Placental pericyte (primary cell): ENCODE measurements around the gene RNF227. TPM values are rescaled to one million over a fixed set of nuclear protein-coding genes. Genes with fewer than 3 reads are reported as not detected.

Experiments
- small RNA-seq: library from RNA; depleted of rRNA; stranded (forward); fragments of <200 nt; gene quantifications from one replicate; pipeline ENCODE3, GENCODE V24; 2012; ENCODE audit warnings: low replicate concordance
- total RNA-seq: library from RNA; depleted of rRNA; stranded (reverse); fragments of >200 nt; gene quantifications from 2 replicates; pipeline ENCODE4 v1.2.3, GENCODE V29; 2012

RNF227 gene
- 1.1 and 6.2 TPM in 2 replicates for total RNA-seq

DNA sequence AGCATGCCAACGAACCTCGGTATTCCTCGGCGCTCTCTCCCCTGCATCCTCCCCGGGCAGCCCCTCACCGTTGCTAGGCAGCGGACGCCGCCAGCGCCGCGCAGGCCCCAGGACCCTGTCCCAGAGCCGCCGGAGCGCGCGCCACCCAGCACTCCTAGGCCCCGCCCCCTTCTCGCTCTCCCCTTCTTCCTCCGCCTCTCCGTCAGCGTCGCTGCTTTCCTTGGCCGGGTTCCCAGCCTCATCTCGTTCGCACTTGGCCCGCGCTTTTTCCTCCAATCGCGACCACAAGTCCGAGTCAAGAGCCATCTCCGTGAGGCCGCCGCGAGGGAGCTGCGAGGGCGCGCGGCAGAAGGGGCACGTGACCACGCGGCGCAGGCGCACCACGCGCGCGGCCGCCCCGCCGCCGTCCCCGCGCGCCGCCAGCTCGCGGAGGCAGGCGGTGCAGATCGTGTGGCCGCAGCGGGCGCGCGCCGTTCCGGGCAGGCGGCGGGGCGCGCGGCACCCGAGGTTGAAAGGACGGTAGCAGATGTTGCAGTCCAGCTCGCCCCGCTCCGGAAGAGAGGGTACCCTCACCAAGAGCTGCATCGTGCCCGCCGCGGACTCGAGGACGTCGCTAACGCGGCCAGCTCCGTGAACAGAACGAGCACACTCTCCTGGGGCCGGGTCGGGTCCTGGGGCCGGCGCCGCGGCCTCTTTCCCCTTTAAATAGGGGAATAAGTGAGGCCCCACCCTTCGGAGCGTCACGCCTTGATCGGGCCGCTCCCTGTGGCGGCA, at the start of gene RNF227:
Gene RNF227, minus strand, starts transcription at position 679 of the 774 bp plus-strand sequence. Its CDS starts 94 bp downstream, at position 585.

DNA sequence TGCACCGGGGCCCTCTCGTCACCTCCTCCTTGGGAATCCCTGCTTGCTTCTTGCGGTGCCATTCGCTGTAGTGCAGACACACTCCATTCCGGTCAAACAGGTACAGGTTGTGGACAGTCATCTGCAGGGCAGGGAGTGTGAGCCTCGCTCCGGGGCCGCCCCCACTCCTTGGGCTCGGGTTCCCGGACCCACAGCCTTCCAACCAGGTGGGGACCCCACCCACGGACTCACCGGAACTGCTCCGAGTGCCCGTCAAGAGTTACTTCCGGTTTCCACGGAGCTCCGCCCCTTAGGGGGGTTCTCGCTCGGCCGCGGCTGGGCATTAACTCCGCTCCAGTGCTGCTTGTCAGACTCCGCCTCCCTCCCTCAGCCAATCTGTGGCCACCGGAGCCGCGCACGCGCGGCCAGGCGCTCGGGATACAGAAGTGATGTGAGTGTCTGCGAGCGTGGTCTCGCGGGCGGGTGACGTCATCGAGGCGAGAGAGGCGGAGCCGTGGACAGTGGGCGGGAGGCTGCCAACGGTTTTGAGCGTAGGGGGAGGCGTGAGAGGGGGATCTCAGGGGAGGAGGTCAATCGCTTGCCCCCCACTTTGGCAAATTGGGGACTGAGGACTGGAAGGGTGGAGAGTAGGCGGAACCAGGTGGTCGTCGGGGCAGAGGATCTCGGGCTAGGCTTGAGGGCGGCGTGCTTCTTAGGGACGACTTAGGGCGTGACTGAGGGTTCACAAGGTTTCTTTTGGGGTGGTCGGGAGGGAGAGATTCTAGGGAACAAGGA, 15.8 kb upstream of the RNF227 start, which contains the start of the genes CNTROB and TRAPPC1:
Gene CNTROB, plus strand, starts transcription at position 498 of the 774 bp plus-strand sequence. CDS start 874 bp downstream, outside the sequence.
Gene TRAPPC1, minus strand, starts transcription at position 238 of the 774 bp plus-strand sequence. Its CDS starts 117 bp downstream, at position 121.

DNA sequence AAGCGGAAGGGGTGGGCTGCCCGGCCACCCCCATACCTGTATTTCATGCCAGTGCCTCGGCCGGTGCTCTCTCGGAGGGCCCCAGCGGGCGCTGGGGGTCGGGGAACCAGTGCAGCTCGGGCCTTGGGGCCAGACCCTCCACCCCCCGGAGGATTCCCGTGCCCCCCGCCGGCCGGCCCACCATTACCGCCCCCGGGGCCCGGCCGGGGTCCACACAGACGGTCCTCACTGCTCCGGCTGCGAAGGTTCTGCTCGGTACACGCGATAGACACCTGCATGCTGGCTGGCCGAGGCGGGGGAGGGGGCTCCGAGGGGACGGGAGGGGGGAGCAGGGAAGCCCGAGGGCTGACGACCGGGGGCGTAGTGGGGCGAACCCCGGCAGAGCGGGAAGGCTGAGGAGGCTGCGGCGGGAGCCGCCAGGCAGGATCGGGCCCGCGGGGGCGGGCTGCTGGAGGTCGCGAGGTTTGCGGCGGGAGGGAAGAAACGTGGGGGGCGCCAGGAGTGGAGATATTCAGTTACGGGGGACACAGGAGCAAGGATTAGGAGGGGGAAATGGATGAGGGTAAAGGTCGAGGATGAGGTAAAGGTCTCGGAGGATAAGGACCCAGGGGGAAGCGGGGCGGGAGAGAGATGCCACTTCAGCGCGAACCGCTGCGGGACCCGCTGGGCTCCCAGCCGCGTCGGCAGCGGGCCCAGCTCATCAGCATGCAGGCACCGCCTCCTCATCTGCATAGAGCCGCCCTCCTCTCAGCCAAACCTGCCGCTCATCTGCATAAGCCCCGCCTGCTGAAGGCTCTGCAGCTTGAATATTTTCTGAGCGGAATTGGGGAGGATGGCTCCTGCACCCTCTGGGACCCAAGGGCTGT, 13.3 kb upstream of the RNF227 start, which contains the start of gene KCNAB3:
Gene KCNAB3, minus strand, starts transcription at position 699 of the 866 bp plus-strand sequence. Its CDS starts 421 bp downstream, at position 278.

DNA sequence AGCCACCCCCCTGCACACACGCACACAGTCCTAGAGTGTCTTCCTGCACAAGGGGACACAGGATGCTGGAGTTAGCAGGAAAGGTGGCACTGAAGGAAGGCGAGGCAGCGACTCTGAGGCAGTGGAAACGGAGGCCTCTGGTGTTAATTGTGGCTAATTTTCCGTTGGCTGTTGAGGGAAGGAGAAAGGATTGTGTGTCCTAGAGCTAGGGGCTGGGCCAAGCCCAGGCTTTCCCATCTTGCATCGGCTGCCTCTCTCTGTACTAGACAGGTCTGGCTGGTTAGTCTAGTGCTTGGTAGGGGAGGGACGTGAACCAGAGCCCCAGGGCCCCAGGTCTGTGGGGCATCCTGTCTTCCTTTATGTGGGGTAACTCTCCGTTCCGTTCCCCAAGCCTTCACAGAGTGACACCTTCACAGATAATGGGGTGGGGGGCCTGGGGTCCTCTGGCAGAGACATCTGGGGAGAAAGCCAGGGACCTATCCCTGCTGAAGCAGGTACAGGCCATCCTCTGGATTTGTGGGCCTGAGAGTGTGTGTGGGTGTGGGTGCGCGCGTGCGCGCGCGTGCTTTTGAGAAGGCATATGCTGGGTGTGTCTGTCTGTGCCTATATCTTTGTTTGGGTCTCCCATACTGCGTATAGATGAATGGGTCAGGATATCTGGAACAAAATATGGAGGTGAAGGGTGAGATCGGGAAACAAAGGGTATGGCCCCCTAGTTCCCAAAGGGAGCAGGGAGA, 27.7 kb downstream of the RNF227 start, which contains the start of gene CHD3:
Gene CHD3, plus strand, starts transcription at position 606 of the 737 bp plus-strand sequence. CDS start 212 bp downstream, outside the sequence.

Small RNA genes lying within 50 kb of the gene (small RNA-seq; reads per million reads assigned to genes)
- gene SCARNA21: 3.4 reads per million, percentile 82 among the genes with 10 or more reads in this experiment

Other genes starting within 250 kb of the RNF227 start
- 56.4 and 82.5 TPM in 2 replicates for gene TP53, start 228.8 kb downstream of the RNF227 start, total RNA-seq
- 3.3 and 15.7 TPM in 2 replicates for gene WRAP53, start 227.8 kb downstream of the RNF227 start, total RNA-seq
- 0.72 and 1.5 TPM in 2 replicates for gene EFNB3, start 211.1 kb downstream of the RNF227 start, total RNA-seq
- gene DNAH2, start 198.5 kb downstream of the RNF227 start, total RNA-seq: 0.88 TPM in 1 of 2 replicates, not detected in the other
- gene KDM6B, start 82.1 kb downstream of the RNF227 start, total RNA-seq: 7.2 and 8.0 TPM in 2 replicates
- gene TMEM88, start 61.2 kb downstream of the RNF227 start, total RNA-seq: 1.4 and 10.7 TPM in 2 replicates
- gene NAA38, start 58.7 kb downstream of the RNF227 start, total RNA-seq: 37.7 and 40.0 TPM in 2 replicates
- 6.1 and 8.0 TPM in 2 replicates for gene CYB5D1, start 58.3 kb downstream of the RNF227 start, total RNA-seq
- 56.3 and 73.5 TPM in 2 replicates for gene CHD3, start 27.5 kb downstream of the RNF227 start, total RNA-seq
- 1.9 TPM in 1 of 2 replicates, not detected in the other for gene KCNAB3, start 13.6 kb upstream of the RNF227 start, total RNA-seq
- 47.0 and 68.7 TPM in 2 replicates for gene TRAPPC1, start 15.7 kb upstream of the RNF227 start, total RNA-seq
- gene CNTROB, start 15.9 kb upstream of the RNF227 start, total RNA-seq: 19.3 and 37.2 TPM in 2 replicates
- not detected in 2 replicates for gene GUCY2D, start 86.3 kb upstream of the RNF227 start, total RNA-seq
- under 0.01 TPM in 1 of 2 replicates, not detected in the other for gene ALOX15B, start 122.8 kb upstream of the RNF227 start, total RNA-seq
- gene ALOX12B, start 171.4 kb upstream of the RNF227 start, total RNA-seq: not detected in 2 replicates
- under 0.01 TPM in 1 of 2 replicates, not detected in the other for gene ALOXE3, start 202.2 kb upstream of the RNF227 start, total RNA-seq
- under 0.01 TPM in 1 of 2 replicates, not detected in the other for gene HES7, start 207.8 kb upstream of the RNF227 start, total RNA-seq
- gene PER1, start 236.1 kb upstream of the RNF227 start, total RNA-seq: 6.2 and 14.2 TPM in 2 replicates
- gene VAMP2, start 246.7 kb upstream of the RNF227 start, total RNA-seq: 5.0 TPM in 2 replicates